ENCODE data around the gene PTER. TPM values are rescaled to one million over a fixed set of nuclear protein-coding genes. Genes with fewer than 3 reads are reported as not detected.

Gene PTER
- total RNA-seq, 1 donor from 2014 or later, result 16.1 TPM

DNA sequence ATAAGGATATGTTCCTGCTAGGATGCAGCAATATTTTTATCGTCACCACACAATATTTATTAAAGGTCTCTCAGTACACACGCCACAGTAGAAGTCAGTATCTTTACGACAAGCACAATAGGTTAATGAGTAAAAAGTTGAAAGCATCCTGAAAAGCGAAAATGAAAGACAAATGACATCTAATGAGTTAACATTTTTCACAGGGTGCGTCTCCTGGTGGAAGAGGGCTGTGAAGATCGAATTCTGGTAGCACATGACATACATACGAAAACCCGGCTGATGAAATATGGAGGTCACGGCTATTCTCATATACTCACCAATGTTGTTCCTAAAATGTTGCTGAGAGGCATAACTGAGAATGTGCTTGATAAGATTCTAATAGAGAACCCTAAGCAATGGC, 74.0 kb downstream of the PTER start:
- Histone ChIP-seq H3K27me3 (ENCODE audit: control insufficient read depth, insufficient read depth, low read length) (no peaks in the 10 kb centered on the region), H3K36me3 (ENCODE audit: control insufficient read depth, insufficient read depth, low read length) (no peaks in the 10 kb centered on the region), H3K4me3 (ENCODE audit: low read depth, low read length) (no peak overlapping the region)
- DNase-seq (ENCODE audit: low read depth) (no peak), FAIRE-seq (no peak)
- TF ChIP-seq, protein P1, sequence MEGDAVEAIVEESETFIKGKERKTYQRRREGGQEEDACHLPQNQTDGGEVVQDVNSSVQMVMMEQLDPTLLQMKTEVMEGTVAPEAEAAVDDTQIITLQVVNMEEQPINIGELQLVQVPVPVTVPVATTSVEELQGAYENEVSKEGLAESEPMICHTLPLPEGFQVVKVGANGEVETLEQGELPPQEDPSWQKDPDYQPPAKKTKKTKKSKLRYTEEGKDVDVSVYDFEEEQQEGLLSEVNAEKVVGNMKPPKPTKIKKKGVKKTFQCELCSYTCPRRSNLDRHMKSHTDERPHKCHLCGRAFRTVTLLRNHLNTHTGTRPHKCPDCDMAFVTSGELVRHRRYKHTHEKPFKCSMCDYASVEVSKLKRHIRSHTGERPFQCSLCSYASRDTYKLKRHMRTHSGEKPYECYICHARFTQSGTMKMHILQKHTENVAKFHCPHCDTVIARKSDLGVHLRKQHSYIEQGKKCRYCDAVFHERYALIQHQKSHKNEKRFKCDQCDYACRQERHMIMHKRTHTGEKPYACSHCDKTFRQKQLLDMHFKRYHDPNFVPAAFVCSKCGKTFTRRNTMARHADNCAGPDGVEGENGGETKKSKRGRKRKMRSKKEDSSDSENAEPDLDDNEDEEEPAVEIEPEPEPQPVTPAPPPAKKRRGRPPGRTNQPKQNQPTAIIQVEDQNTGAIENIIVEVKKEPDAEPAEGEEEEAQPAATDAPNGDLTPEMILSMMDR (IDR thresholded peaks at IDR 0.05; ENCODE audit: insufficient read depth, low read length, severe bottlenecking), result no peak

DNA sequence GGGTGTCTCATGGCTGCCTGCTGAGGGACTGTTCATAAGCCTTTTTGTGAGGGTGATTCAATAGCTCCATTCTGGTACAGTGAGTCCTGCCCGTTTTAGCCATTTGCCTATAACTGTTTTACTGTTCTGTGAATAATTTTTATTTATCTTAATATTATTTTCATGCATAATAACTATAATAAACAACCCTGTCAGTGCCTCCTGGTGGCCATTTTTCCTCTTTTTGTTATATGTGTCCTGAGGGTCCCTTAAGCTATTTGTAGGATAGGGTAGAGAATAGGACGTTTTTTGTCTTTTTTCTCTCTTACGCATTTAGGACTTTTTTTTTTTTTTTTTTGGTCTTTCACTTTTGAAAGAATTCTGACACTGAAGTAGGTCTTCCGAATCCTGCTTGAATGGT, 82.0 kb downstream of the PTER start:
- FAIRE-seq (no peak), DNase-seq (ENCODE audit: low read depth) (no peak)
- no peaks in the 10 kb centered on the region for H3K36me3 ChIP-seq (ENCODE audit: control insufficient read depth, insufficient read depth, low read length)
- H3K27me3 ChIP-seq (ENCODE audit: control insufficient read depth, insufficient read depth, low read length), result peaks cover 12% of the 10 kb centered on the region
- no peak overlapping the region for H3K4me3 ChIP-seq (ENCODE audit: low read depth, low read length)
- TF ChIP-seq, protein P1 (IDR thresholded peaks at IDR 0.05; ENCODE audit: insufficient read depth, low read length, severe bottlenecking), result no peak

DNA sequence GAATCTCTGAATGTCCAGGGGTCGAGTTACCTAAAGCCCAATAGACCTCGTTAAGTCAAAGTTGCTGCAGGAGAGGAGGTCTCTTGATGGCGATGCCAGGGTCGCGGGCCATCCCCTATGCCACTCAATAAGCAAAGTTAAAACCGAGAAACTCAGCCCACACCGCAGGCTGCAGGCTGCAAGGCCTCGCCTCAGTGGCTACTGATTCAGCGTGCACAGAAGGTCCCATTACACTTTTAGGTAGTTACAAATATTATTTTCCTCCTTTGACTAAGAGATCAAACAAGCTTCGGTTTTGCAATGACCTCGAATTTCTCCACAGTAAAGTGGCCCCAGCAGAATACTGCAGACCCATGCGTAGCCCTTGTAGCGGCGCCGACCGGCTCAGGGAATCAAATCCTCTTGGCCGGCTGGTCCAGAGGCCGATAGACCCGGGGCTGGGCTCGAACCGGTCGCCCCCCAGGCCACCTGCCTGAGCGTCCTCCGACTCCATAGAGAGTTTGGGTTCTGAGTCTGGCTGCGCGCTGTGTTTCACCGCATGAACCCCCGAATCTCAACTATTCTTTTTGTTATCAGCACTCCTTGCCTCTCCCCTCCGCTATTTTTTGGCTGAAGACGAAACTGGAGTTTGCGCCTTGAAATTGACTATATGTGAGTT, 82.6 kb downstream of the PTER start:
- no peak overlapping the region for H3K4me3 ChIP-seq (ENCODE audit: low read depth, low read length)

DNA sequence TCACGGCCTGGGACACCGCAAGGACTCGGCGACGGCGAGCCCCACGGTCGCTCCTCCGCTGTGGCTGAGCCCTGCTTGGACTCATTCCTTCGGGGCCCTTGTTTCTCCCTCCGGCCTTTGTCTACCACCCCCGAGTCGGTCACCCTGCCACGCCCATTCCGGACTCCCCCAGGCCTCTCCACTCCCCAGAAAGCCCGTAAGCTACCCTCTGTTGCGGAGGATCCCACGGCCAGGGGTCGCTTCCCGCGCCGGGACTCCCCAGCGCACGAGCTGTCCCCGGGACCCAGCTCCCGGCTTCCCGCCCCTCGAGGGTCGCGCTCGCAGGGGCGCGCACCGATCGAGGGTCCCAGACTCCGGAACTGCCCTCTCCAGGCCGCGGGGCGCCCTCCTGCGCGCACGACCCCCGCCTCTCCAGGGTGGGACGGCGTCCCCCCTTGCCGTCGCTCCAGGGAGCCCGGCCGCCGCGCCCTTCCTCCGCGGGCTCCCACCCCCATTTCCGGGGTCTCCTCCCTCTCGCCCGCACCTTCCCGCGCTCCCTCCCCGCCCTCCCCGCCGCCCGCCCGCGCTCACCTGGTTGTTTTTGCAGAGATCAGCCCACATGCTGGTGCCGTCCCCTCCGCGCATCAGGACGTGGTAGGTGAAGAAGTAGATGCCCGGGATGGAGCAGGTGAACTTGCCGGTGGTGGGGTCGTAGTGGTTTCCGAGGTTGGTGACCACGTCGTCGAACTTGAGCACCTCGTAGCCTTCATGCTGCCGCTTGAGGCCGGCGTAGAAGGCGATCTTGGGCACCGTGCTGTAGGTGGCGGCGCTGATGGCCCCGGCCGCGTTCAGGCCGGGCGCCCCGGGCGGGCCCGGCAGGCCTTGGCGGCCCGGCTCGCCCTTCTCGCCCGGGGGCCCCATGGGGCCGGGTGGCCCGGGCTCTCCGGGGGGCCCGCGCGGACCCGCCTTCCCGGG, 83.4 kb downstream of the PTER start:
- H3K4me3 ChIP-seq (ENCODE audit: low read depth, low read length), result no peak overlapping the region
- TF ChIP-seq, protein P1 (IDR thresholded peaks at IDR 0.05; ENCODE audit: insufficient read depth, low read length, severe bottlenecking), result no peak
- no peak for DNase-seq (ENCODE audit: low read depth)
- no peaks in the 10 kb centered on the region for H3K36me3 ChIP-seq (ENCODE audit: control insufficient read depth, insufficient read depth, low read length)
- FAIRE-seq, result no peak
- peaks cover 12% of the 10 kb centered on the region for H3K27me3 ChIP-seq (ENCODE audit: control insufficient read depth, insufficient read depth, low read length)

More for the DNA sequence above, 82.6 kb downstream of the PTER start:
- TF ChIP-seq, protein P1 (IDR thresholded peaks at IDR 0.05; ENCODE audit: insufficient read depth, low read length, severe bottlenecking), result no peak
- H3K36me3 ChIP-seq (ENCODE audit: control insufficient read depth, insufficient read depth, low read length), result no peaks in the 10 kb centered on the region
- peaks cover 12% of the 10 kb centered on the region for H3K27me3 ChIP-seq (ENCODE audit: control insufficient read depth, insufficient read depth, low read length)
- FAIRE-seq (no peak), DNase-seq (ENCODE audit: low read depth) (no peak)

DNA sequence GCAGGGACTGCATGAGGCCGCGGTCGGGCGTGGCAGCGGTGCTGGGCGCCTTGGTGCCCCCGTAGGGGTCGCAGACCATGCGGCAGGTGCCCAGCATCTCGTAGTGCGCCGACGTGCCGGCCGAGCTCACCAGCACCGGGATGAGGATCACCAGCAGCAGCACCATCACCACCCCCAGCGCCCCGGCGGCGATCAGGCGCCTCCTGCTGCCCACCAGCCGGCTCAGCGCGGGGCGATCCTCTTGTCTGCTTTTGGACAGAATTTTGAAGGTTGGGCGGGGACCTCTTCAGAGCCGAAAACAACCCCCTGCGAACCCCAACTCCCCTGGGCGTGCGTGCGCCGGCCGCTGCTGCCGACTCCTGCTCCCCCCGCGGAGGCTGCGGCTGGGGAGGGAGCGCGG, 84.1 kb downstream of the PTER start:
- no peak for FAIRE-seq
- TF ChIP-seq, protein P1 (IDR thresholded peaks at IDR 0.05; ENCODE audit: insufficient read depth, low read length, severe bottlenecking), result peak; percentile 37
- DNase-seq (ENCODE audit: low read depth), result no peak
- Histone ChIP-seq H3K36me3 (ENCODE audit: control insufficient read depth, insufficient read depth, low read length) (no peaks in the 10 kb centered on the region), H3K4me3 (ENCODE audit: low read depth, low read length) (peak overlapping the region; percentile 30), H3K27me3 (ENCODE audit: control insufficient read depth, insufficient read depth, low read length) (peaks cover 12% of the 10 kb centered on the region)
